Inferior parietal cortex (tissue), 1 donor: Measurements from ENCODE around the gene C16orf86.
A peak's percentile ranks its signal among the peaks of the same experiment; 100 is the strongest.

Experiments used
- DNase-seq: peaks from one replicate; pipeline ENCODE4 v3.0.0-alpha.2; 2016; ENCODE audit errors: extremely low spot score

C16orf86 gene

GRCh38 chr16:67666559-67667452 is at the start of gene C16orf86, which contains the start of gene ENKD1:
C16orf86 (plus strand) TSS chr16:67666814; CDS start chr16:67666971, 157 bp downstream.
ENKD1 (minus strand) TSS chr16:67666750; CDS start chr16:67666442, 308 bp downstream.
- peak; percentile 77 for DNase-seq

DNA sequence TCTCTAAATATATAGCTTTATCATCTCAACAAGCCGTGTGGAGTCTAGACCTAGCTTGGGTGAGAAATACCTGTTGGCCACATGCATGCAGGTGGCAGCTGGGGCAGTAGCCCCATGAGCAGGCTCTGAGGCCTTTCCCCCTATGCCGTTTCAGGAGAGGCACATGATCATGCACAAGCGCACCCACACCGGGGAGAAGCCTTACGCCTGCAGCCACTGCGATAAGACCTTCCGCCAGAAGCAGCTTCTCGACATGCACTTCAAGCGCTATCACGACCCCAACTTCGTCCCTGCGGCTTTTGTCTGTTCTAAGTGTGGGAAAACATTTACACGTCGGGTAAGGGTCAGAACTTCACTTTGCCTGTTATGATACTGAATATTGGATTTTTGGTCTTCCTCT is 38.4 kb upstream of the C16orf86 start:
- DNase-seq, result no peak

- DNase-seq, result peak; percentile 65
Observed at GRCh38 chr16:67632415-67633172, 34.0 kb upstream of the C16orf86 start.

- DNase-seq, result no peak
Observed at GRCh38 chr16:67636713-67637112, 29.9 kb upstream of the C16orf86 start.

GRCh38 chr16:67637625-67638024 is 29.0 kb upstream of the C16orf86 start:
- DNase-seq, result no peak

DNA sequence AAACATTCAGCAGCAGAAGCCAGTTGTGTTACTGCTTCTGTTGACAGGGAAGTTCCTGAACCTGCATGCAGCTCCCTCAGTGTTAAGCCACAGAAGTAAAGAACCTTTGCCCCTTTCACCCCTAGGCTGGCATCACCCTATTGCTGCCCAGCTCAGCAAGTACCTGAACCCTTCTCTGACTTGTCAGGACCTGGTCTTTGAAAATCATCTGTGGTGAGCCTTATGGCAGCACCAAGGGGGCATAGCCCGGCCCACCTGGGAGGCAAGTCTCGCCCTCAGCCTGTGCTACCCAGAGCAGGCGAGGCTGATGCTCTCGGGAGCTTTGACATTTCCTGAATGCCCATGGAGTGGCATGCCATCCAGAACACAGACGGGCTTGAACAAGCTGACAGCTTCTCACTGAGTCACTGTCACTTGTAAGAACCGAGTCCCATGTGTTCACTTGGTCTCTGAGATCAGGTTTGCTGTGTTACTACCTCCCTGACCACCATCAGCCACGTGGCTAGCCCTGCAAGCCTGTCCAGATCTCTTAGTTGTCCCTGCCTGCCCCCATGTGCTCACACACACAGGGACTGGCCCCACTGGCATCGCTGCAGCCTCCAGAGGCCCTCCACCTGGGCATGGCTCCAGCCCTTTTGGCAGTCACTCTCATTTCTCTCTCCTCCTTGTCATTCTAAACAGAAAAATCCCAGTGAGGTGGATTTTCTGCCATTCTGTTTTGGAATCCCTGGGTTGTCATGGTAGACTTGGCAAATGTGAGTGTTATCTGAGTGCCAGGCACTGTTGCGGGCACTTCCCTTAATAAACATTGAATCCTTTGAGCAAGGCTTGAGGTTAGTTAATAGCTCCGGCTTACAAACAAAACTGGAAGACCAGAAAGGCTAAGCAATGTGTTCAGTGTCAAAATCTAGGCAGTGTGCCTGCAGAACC is 24.6 kb upstream of the C16orf86 start:
- peak; percentile 57 for DNase-seq

DNA sequence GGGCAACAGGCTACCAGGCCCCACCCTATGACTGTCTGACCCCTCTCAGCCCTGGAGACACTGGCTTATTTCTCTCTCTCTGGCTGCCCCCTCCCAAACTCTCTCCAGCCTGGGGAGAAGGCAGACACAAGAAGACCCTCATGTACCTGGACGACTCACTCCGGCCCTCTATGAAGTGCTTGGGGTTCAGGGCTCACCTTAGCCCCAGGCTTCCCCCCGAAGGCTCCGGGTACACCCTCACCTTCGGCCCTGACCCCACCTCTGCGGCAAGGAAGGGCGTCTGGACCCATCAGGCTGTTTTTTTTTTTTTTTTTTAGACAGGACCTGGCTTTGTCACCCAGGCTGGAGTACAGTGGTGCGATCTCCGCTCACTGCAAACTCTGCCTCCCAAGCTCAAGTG is 22.6 kb upstream of the C16orf86 start:
- no peak for DNase-seq

GRCh38 chr16:67645397-67646121 is 21.1 kb upstream of the C16orf86 start:
- DNase-seq, result no peak

- no peak for DNase-seq
Observed at GRCh38 chr16:67647111-67647651, 19.4 kb upstream of the C16orf86 start.

DNA sequence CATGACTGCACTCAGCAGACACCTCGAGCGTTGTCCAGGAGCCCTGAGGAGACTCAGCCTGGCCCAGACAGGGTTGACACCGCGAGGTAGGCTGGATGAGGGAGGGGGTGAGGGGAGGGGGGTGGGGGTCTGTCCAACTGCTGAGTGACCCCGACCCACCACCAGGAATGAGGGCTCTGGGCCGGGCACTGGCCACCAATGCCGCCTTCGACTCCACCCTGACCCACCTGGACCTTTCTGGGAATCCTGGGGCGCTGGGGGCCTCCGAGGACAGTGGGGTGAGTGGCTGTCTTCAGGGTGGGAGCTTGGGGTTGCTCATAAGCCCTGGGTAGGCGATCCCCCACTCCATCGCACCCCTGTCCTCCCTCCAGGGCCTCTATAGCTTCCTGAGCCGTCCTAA is 18.9 kb upstream of the C16orf86 start:
- DNase-seq, result no peak

- DNase-seq, result no peak
Observed at GRCh38 chr16:67648088-67648763, 18.4 kb upstream of the C16orf86 start.

GRCh38 chr16:67648764-67649407 is 17.7 kb upstream of the C16orf86 start:
- DNase-seq, result no peak

GRCh38 chr16:67649494-67649931 is 17.1 kb upstream of the C16orf86 start:
- no peak for DNase-seq

DNA sequence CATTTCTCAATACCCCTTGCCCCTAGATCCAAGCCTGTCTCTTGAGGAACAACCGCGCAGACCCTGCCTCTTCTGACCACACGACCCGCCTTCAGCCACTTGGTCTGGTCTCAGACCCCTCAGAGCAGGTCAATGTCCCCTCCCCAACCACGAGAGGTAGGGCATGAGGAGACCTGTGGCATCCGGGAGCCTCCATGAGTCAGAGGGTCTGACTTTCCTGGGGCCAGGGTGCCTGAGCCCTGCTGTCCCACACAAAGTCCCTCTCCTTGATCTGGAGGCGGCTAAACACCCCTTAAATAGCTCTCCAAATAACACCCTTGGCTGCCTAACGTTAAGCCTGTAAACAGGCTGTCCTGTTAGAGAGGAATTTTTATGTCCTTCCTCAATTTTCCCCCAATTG is 16.6 kb upstream of the C16orf86 start:
- DNase-seq, result no peak

DNA sequence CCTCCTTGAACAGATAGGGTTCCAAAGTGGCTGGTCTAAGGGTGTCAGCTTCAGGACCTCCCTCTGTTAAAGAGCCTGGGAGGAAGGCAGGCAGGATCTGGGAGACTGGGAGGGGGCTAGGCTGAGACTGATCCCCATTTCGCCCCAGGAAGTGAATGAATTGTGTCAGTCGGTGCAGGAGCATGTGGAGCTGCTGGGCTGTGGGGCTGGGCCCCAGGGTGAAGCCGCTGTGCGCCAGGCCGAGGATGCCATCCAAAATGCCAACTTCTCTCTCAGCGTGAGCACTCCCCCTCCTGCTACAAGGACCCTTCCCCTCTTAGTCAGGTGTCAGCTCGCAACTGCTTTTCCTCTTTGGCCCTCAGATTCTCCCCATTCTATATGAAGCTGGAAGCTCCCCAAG is 15.6 kb upstream of the C16orf86 start:
- no peak for DNase-seq

DNA sequence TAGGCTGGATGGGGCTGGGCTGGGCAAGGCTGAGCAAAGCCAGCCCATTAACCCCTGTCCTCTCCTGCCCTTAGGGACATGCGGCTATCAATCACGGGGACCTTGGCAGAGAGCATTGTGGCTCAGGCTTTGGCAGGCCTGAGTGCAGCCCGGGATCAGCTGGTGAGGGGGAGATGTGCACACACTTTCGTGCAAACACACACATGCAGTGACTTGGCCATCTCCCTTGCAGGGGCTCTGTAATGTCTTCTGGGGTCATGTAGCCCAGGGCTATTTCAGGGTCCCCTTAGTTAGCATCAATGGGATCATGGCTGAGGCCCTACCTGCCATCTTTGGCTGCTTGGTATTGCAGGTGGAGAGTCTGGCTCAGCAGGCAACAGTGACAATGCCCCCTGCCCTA is 14.8 kb upstream of the C16orf86 start:
- no peak for DNase-seq

DNA sequence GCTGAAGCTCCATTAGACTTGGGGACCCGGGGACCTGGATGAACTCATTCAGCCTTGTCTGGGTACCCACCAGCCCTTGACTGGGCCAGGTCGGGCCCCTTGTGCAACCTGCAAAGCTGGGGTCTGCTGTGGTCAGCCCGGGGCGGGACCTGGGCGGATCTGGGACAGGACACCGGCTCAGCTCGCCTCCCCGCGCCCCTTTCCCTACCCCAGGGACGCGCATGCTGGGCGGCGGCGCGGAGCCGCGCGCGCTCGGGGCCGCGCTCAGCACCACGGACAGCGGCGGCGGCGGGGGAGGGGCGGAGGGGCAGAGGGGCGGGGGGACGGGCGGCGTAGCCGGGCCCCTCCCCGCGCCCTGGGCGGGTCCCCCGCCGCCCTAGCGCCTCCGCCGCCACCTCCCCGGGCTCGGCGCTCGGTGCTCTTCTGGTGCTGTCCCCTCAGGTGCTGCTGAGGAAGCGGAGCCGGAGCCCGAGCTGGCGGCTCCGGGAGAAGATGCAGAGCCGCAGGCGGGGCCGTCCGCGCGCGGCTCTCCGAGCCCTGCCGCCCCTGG is 14.0 kb upstream of the C16orf86 start:
- no peak for DNase-seq

GRCh38 chr16:67653128-67653788 is 13.4 kb upstream of the C16orf86 start:
- DNase-seq, result no peak
